ENCODE measurements around the gene PPBP. TPM values are rescaled to one million over a fixed set of nuclear protein-coding genes. Genes with fewer than 3 reads are reported as not detected.

The PPBP gene, protein sequence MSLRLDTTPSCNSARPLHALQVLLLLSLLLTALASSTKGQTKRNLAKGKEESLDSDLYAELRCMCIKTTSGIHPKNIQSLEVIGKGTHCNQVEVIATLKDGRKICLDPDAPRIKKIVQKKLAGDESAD
- not detected for total RNA-seq

DNA sequence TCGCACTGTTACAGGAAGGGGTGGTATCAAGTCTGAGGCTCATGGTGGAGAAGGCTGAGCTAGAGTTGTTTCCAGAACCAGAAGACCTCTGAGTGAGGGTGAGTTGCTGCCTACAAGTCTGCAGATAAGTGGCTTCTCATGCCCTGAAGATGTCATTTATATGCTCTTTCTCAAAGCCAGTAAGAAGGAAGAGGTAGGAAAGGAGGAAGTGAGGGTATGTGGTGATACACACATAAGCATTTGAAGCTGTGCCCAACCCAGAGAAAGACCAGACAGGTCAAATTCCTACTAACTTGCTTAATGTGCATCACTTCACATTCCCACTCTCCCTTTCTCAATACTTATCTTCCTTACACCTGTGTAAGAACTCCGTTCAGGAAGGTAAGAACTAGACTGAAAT, at the start of gene PPBP:
PPBP (minus strand) TSS at position 130 of the 400 bp plus-strand sequence; CDS start at position 43, 87 bp downstream.

DNA sequence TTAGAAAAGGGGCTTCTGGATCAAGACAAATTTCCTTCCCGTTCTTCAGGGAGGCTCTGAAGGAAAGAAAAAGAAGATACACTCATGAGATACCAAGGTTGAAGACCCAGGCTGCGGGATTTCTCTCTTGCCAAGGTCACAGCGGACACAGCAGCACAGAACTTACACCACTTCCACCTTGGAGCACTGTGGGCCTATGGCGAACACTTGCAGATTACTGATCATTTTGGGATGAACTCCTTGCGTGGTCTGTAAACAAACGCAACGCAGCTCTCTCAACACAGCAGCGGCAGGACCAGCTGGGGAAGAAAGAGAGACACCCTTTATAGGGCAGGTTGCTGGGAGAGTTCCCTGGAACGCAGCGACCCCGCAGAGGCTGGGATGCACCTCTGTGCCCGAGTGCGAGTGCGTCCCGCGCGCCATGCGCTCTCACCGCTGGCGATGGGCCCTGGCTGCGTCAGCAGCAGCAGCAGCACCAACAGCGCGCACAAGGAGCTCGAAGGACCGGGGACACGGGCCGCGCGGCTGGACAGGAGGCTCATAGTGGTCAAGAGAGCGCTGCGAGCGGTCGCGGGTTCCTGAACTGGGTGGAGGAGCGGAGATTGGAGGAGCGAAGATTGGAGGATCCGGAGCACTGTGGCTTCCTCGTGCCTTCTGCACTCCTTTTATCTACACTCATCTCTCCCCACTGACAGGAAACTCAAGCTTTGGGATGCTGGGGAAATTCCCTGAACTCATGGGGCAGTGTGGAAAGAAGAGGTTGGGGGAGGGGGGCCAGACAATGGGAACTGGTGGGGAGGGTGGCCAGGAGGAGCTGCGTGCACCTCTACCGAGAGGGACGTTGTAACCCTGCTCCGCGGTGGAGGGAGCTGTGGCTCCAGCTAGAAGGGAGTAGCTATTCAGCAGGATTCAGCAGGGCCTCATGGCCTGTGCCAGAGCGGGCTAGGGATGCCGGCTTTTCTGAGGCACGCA, 10.3 kb upstream of the PPBP start, which contains the start of gene CXCL5:
CXCL5 (minus strand) TSS at position 638 of the 972 bp plus-strand sequence; CDS start at position 542, 96 bp downstream.

Other genes with a start within 250 kb of the PPBP start
- under 1 TPM in 1 of 2 experiments, not detected in 1; 0.20 TPM for gene CXCL8, start 247.6 kb downstream of the PPBP start, total RNA-seq
- gene CXCL6, start 151.5 kb downstream of the PPBP start, total RNA-seq = not detected
- not detected for gene PF4V1, start 134.9 kb downstream of the PPBP start, total RNA-seq
- not detected for gene CXCL1, start 118.8 kb downstream of the PPBP start, total RNA-seq
- not detected for gene PF4, start 6.2 kb downstream of the PPBP start, total RNA-seq
- gene CXCL5, start 10.5 kb upstream of the PPBP start, total RNA-seq = not detected
- gene CXCL3, start 50.5 kb upstream of the PPBP start, total RNA-seq = not detected
- not detected for gene CXCL2, start 111.0 kb upstream of the PPBP start, total RNA-seq
- gene MTHFD2L, start 169.9 kb upstream of the PPBP start, total RNA-seq = 1 to 10 TPM; 7.4 to 7.6 TPM

All from activated naive CD4-positive, alpha-beta T cell treated with anti-CD3 and anti-CD28 coated beads, Interleukin-2, amount 10 ng/mL, durations not matched to agents 5 hours and 36 hours (primary cell).